ENCODE data around the gene DRAP1.
"Not testable (repeated sequence)": the region's sequence is repeated elsewhere in the genome, so short reads cannot be mapped to it uniquely, and the experiment has no call there.

Gene DRAP1

DNA sequence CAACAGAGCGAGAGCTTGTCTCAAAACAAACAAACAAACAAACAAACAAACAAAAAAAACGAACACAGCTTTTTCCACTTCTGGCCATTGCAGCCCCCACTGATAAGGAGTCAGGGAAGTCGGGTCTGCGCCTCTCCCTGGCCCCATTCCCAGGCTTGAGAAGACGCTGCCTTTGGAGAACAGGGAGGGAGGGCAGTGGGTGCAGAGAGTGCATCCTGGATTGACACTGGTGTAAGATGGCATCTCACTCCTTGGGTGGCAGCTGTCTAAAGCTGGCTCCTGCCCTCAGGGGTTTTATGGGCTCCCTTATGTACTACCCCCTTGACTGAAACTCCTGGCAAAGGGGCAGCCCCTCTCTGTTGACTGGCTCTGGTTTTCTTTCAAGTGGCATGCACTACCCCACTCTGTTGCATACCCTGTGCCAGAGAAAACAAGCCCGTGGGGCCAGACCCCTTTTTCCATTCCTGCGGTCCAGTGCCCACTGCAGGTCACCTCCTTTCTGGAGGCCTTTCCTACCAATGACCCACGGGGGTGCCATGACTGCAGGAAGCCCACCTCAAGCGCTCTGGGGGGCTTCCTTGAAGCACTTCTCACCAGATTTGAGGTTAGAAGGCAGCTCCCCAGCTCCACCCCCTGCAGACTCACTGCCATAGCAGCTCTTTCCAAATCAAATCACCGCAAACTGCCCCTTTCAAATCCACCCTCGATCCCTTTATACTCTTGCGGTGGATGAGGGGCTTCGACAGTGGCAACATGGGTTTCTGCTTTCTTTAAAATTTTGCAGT, 12.7 kb downstream of the DRAP1 start:
- DNase-seq (ENCODE audit: low spot score): no peak

DNA sequence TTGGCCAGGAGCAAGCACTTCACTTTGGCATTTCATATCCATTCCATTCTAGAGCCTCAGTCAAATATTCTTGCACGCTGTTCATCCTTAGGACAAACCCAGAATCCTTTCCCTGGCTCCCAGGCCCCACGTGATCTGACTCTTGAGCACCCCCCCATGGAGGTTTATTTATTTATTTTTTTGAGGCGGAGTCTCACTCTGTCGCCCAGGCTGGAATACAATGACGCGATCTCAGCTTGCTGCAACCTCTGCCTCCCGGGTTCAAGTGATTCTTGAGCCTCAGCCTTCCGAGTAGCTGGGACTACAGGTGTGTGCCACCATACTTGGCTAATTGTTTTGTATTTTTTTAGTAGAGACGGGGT, 13.3 kb downstream of the DRAP1 start:
- no peak for DNase-seq (ENCODE audit: low spot score)

DNA sequence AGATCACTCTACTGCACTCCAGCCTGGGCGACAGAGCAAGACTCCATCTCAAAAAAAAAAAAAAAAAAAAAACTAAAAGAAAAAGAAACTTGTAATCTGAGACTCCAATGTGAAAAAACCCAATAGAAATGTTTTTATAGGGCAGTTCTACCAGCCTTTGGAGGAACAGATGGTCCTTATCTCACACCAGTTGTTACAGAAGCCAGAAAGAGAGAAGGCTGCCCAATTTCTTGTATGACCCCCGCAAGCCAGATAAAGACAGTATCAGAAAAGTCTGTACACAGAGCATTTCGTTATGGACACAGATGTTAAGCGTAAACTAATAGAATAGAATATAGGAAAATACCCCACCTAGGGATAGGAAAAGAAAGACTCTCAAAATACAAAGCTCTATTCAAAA, 14.8 kb downstream of the DRAP1 start:
- no peak for DNase-seq (ENCODE audit: low spot score)

DNA sequence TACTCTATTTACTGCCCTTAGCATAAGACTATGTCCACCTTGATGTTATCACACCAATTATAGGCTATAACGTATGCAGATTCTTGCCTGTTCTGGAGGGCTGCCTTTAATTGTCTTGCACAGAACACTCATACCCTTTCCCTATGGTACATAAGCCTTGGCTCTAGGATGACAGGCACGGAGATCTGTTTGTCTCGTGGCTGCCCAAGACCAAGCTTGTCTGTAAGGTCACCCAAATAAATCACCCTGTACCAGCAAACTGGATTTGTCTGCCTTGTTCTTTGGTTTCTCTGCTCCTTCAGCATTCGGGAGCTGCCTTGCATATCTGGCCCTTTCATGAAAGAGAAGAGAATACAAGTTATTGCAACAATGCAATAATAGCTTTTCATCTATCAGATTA, 18.5 kb downstream of the DRAP1 start:
- DNase-seq (ENCODE audit: low spot score): no peak

DNA sequence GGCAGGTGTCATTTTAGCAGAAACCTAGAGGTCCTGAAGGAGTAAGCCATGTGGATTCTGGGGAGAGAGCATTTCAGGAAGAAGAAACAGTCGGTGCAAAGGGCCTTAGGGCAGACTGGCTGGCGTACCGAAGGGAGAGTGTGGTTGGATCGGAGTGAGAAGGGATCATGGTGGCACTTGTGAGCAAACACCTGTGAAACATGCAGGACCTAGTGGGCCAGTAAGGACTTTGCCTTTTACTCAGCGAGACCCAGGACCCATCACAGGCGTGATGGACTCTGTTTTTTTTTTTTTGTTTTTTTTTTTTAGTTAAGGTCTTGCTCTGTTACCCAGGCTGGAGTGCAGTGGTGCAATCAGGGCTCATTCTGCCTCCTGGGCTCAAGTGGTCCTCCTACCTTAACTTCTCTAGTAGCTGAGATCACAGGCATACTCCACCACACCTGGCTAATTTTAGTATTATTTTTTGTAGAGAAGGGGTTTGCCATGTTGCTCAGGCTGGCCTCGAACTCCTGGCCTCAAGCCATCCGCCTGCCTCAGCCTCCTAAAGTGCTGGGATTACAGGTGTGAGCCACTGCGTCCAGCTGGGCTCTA, 22.6 kb downstream of the DRAP1 start:
- DNase-seq (ENCODE audit: low spot score): no peak

DNA sequence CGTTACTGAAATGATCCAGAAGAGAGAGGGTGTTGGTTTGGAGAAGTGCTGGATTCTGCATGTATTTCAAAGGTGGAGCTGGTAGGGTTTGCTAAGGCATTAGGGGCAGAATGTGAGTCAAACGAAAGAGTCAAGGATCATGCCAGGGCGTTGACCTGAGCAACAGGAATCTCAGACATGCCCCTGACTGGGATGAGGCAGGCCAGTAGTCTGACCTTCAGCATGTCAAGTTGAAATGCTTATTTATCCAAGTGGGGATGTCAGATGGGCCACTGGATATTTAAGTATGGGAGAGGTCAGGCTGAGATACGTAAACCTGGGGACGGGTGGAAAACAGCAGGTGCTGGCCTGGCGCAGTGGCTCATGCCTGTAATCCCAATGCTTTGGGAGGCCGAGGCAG, 23.3 kb downstream of the DRAP1 start:
- DNase-seq (ENCODE audit: low spot score): no peak

DNA sequence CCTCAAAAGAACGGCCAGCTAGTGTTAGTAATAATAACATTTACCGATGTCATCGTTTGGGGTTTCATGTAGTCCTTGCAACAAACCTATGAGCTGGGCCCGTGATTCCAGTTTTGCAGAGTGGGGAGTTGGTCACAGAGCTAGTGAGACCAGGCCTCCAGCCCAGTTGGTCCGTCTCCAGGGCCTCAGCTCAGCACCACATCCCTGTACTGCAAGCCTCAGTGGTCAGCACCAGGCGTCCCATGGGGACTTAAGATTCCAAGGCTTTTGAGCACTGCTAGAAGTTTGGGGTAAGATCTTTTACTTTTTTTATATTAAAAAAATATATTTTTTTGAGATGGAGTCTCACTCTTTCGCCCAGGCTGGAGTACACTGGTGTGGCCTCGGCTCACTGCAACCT, 25.0 kb downstream of the DRAP1 start:
- DNase-seq (ENCODE audit: low spot score): no peak

DNA sequence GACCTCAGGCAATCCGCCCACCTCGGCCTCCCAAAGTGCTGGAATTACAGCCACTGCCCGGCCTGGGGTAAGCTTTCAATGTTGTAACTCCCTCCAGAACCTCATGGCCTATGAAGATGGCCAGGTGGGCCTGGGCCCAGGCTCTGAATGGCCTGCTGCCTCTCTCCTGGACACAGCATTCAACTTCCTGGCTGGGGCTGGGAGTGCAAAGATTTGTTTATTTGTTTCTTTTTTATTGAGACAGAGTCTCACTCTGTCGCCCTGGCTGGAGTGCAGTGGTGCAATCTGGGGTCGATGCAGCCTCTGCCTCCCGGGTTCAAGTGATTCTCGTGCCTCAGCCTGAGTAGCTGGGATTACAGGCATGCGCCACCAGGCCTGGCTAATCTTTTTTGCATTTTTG, 25.5 kb downstream of the DRAP1 start:
- no peak for DNase-seq (ENCODE audit: low spot score)

DNA sequence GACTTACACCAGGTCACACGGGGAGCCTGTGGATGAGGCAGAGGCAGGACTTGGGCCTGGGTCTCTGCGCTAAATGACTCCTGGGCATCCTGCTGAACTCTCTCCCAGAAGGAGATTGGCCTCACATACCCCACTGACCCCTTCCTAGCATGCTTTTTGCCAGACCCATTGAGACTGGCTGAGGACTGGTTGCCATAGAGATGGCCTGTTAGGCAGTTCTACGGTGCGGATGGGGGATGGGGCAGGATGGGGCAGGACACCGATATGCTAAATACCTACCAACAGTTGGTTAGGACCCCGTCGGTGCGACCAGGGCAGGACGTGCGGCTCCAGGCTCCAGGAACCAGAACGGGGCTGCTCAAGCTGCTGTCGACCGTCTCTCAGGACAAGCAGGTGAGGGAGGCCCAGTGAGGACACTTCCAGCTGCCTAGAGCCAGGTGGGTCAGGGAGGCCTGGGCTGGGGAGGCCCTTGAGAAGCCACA, 26.2 kb downstream of the DRAP1 start, which contains the start of gene TSGA10IP:
TSS of gene TSGA10IP (plus strand) at position 51 of the 482 bp plus-strand sequence. CDS start at position 247, 196 bp downstream.
- DNase-seq (ENCODE audit: low spot score): no peak

DNA sequence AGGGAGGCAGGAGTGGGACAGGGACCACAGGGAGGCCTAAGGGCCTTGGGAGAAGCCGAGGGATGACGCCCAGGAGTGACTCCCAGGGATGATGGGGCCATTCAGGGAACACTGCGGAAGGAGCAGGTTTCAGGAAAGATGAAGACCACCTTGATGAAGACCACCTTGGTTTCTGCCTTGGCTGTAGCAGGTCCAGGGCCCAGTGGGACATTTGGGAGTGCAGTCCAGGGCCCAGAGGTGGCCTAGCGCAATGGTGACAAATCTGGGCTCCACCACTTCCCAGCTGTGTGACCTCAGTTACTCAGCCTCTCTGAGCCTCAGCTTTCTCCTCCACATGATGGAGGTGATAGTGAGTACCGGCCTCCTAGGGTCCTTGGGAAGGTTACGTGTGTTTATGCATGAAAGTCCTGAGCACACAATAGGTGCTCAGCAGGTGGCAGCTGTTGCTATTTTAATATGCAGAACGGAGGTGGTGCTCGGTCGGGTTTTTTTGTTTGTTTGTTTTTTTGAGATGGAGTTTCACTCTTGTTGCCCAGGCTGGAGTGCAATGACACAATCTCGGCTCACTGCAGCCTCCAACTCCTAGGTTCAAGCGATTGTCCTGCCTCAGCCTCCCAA, 26.8 kb downstream of the DRAP1 start:
- DNase-seq (ENCODE audit: low spot score): no peak

DNA sequence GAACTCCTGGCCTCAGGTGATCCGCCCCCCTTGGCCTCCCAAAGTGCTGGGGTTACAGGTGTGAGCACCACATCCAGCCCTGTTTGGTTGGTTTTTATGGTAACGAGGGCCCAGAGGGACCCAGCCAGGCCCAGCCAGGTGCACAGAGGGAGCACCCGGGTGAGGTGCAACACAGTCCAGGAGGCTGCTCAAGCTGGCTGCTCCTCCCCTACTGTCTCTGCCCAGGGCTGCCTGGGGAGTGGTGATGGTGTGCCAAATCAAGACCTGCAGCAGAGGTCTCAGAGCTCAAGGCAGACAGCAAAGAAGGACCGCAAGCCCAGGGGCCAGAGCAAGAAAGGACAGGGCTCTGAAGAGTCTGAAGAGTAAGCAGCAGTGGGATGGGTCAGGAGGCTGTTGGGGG, 27.4 kb downstream of the DRAP1 start:
- no peak for DNase-seq (ENCODE audit: low spot score)

DNA sequence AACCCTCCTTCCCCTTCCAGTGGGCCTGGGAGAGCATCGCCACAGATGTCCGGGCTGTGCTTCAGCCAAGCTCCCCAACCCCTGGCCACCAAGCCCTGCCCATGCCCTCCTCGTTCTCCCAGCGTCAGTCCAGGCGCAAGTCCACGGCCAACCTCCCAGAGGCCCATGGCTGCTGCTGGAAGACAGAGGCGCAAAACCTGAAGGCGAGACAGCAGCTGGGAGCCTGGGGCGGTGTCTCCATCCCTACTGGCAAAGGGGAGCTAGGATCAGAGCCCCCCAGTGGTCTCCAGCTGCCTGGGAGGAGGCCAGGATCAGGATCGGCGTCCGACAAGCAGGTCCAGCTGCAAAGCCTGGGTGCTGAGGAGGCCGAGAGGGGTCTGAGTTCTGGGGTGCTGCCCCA, 27.9 kb downstream of the DRAP1 start:
- DNase-seq (ENCODE audit: low spot score): no peak

DNA sequence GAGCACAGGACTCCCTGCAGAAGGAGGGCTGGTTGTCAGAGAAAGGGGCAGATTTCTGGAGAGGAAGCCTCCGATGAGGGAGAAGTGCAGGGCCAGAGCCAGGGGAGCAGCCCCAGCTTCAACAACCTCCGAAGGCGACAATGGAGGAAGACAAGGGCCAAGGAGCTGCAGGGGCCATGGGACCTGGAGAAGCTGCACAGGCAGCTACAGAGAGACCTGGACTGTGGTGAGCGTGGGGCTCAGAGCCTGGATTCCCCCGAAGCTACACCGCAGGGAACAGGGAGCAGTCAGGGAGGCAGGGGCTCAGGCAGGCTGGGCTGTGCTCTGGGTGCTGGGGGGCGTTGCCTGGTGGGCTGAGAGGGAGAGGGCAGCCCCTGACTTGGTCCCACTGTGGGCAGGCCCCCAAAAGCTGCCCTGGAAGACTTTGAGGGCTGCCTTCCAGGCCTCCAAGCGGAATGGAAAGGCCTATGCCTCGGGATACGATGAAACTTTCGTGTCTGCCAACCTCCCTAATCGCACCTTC, 28.4 kb downstream of the DRAP1 start:
- DNase-seq (ENCODE audit: low spot score): no peak

DNA sequence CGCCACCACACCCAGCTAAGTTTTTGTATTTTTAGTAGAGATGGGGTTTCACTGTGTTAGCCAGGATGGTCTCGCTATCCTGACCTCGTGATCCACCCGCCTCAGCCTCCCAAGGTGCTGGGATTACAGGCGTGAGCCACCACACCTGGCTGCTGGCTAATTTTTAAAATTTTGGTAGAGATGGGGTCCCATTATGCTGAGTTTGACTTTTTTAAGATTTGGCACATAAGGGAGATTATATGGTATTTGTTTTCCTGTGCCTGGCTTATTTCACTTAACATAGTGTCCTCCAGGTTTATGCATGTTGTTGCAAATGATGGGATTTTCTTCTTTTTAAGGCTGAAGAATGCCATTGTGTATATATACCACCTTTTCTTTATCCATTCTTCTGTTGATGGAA, 31.5 kb downstream of the DRAP1 start:
- DNase-seq (ENCODE audit: low spot score): not testable (repeated sequence)

DNA sequence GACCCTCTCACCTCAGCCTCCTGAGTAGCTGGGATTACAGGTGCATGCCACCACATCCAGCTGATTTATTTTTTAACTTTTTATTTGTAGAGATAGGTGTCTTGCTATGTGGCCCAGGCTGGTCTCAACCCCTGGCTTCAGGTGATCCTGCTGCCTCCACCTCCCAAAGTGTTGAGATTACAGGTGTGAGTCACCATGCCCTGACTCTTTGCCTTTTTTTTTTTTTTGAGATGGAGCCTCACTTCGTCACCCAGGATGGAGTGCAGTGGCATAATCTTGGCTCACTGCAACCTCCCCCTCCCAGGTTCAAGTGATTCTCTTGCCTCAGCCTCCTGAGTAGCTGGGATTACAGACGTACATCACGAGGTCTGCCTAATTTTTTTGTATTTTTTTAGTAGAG, 32.4 kb downstream of the DRAP1 start:
- not testable (repeated sequence) for DNase-seq (ENCODE audit: low spot score)

DNA sequence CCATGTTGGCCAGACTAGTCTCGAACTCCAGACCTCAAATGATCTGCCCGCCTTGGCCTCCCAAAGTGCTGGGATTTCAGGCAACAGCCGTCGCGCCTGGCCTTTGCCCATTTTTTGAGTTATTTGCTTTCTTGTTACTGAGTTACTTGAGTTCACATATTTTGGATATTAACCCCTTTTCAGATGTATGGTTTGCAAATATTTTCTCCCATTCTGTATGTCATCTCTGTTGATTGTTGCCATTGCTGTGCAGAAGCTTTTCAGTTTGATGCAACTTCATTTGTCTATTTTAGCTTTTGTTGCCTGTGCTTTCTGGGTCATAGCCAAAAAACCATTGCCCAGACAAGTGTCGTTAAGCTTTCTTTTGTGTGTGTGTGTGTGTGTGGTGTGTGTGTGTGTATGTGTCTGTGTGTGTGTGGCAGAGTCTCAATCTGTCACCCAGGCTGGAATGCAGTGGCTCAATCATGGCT, 32.9 kb downstream of the DRAP1 start:
- no peak for DNase-seq (ENCODE audit: low spot score)

DNA sequence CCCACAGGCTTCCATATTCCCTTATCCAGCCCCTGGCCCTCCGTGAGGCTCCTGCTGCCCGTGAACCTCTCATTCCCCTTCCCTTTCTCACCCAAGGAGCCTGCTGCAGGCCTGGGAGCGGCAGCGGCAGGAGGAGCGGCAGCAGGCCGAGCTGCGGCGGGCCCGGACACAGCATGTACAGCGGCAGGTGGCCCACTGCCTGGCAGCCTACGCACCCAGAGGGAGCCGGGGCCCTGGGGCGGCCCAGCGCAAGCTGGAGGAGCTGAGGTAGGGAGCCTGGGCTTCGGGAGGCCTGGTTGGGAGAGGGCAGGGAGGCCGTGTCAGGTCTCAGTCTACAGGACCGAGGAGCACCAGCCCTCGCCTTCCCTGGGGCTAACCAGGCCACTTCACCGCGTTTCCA, 34.2 kb downstream of the DRAP1 start:
- no peak for DNase-seq (ENCODE audit: low spot score)

DNA sequence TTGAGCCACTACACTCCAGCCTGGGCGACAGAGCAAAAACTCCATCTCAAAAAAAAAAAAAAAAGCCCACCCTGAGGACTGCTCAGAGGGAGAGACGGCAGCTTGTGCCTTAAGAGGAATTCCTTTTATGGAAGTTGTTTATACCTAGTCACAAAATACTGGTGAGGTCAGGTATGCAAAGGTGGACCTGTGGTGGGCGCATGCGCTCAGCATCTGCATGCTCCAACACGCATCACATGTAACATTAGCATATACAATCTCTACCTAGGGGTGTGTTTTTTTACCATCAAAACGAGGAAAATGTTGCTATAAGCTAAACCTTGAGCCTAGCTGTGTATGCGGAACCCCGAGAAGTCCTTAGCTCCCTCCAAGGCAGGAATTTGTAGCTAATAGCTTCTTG, 35.5 kb downstream of the DRAP1 start:
- no peak for DNase-seq (ENCODE audit: low spot score)

DNA sequence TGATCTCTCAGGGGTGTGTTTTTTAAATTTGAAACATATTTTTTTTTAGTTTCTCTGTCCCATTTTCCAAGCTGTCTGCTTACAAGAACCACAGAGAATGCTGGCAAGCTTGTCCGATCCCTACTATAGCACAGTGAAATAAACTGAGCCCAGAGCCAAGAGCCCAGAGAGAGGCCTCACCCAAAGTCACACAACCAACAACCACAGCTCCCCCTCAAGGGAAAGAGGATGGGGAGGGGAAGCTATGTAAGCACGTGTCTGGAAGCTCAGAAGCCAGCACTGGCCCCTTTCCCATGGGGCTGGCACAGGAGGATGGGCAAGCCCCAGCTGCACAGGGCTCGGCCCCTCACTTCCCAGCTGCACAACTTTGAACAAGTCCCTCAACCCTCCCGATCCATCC, 39.1 kb downstream of the DRAP1 start:
- no peak for DNase-seq (ENCODE audit: low spot score)

DNA sequence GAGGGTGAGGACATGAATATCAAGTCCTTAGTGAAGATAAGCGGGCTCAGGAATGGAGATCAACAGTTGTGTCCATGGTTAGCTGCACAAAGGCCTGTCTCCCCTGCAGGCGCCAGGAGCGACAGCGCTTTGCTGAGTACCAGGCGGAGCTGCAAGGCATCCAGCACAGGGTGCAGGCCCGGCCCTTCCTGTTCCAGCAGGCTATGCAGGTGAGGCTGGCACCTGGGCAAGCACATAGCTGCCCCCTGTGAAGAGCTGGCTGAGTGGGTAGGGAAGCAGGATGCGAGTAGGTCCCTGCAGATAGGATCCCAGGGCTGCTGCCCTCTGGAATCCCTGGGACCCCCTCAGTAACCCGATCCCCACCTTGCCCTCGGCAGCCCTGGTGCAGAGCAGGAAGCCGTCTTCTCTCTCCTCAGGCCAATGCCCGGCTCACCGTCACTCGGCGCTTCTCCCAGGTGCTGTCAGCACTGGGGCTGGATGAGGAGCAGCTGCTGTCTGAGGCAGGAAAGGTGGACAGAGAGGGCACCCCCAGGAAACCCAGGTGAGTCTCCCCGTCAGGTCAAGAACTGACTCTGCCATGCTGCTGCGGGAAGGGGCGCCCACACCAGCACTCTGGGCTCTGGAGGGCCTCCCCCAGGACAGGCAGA, 39.7 kb downstream of the DRAP1 start:
- DNase-seq (ENCODE audit: low spot score): no peak

DNA sequence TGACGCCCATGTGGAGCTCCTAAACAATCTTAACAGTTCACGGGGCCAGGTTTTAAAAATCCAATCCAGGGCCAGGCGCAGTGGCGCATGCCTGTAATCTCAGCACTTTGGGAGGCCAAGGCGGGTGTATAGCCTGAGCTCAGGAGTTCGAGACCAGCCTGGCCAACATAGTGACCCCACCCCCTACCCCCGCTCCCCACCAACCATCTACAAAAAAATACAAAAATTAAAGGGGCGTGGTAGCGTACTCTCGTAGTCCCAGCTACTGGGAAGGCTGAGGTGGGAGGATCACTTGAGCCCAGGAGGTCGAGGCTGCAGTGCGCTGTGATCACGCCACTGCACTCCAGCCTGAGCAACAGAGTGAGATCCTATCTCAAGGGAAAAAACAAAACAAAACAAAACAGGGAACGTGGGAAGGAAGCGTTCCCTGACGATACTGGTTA, 41.6 kb downstream of the DRAP1 start:
- no peak for DNase-seq (ENCODE audit: low spot score)

Measured in Ammon's horn (tissue), 1 donor.